OCI-LY7 (cell line): Measurements from ENCODE around the gene RINT1. TPM values are rescaled to one million over a fixed set of nuclear protein-coding genes. Genes with fewer than 3 reads are reported as not detected.
"Not testable (repeated sequence)": the region's sequence is repeated elsewhere in the genome, so short reads cannot be mapped to it uniquely, and the experiment has no call there.

Experiments used
- BruUV-seq: library from RNA; stranded (reverse); fragments of 400-500 nt; replicated peaks from 2 replicates; lab custom pipeline; 2021; lab: Mats Ljungman, UMichigan
- CTCF ChIA-PET: fragments of 300-600 bp; sonication (Branson Sonifier 250); formaldehyde crosslinking; loops from one replicate; lab custom pipeline; 2022; ENCODE audit warnings: antibody characterized with exemption; ENCODE audit not compliant: unreplicated experiment; lab: Charles Lee
- POLR2A ChIA-PET: fragments of 300-600 bp; sonication (Branson Sonifier 250); formaldehyde crosslinking; loops from one replicate; lab custom pipeline; 2022; ENCODE audit warnings: antibody characterized with exemption; lab: Charles Lee
- DNase-seq: peaks from one replicate; pipeline ENCODE4 v3.0.0-alpha.2; 2015; ENCODE audit warnings: low spot score
- H2AFZ ChIP-seq: fragments of 200-600 bp; sonication (generic), shearing (Covaris generic); 2 replicates; pipeline ENCODE4 v1.6.1; 2014; ENCODE audit warnings: mild to moderate bottlenecking, antibody characterized with exemption, low read length, moderate library complexity
- H3K27ac ChIP-seq: fragments of 200-600 bp; sonication (generic); 2 replicates; pipeline ENCODE4 v1.5.1; 2014; ENCODE audit warnings: mixed run types, low read depth, mild to moderate bottlenecking, moderate library complexity, low read length, inconsistent platforms; ENCODE audit not compliant: poor library complexity, severe bottlenecking
- H3K36me3 ChIP-seq: fragments of 200-600 bp; sonication (generic); 2 replicates; pipeline ENCODE4 v1.6.1; 2014; ENCODE audit warnings: mild to moderate bottlenecking, antibody characterized with exemption, low read length, moderate library complexity, mixed read lengths; ENCODE audit not compliant: insufficient read depth
- H3K4me1 ChIP-seq: fragments of 200-600 bp; sonication (generic); 2 replicates; pipeline ENCODE4 v1.5.1; 2014; ENCODE audit warnings: mild to moderate bottlenecking, low read length; ENCODE audit not compliant: insufficient read depth, poor library complexity, severe bottlenecking
- H3K4me2 ChIP-seq: fragments of 200-600 bp; sonication (generic); 2 replicates; pipeline ENCODE4 v1.6.1; 2014; ENCODE audit warnings: mild to moderate bottlenecking, low read length
- H3K4me3 ChIP-seq: fragments of 200-600 bp; sonication (generic); 2 replicates; pipeline ENCODE4 v1.5.1; 2014; ENCODE audit warnings: mild to moderate bottlenecking, low read depth, low read length; ENCODE audit not compliant: poor library complexity, severe bottlenecking
- H3K79me2 ChIP-seq: fragments of 200-600 bp; sonication (generic); 2 replicates; pipeline ENCODE4 v1.6.1; 2016; ENCODE audit warnings: low read depth, mild to moderate bottlenecking, low read length, moderate library complexity, mixed read lengths; ENCODE audit not compliant: insufficient read depth
- H3K9me2 ChIP-seq: fragments of 200-600 bp; sonication (generic); 2 replicates; pipeline ENCODE4 v1.6.1; 2016; ENCODE audit warnings: mild to moderate bottlenecking, low read length, mixed read lengths; ENCODE audit not compliant: insufficient read depth
- H3K9me3 ChIP-seq: fragments of 200-600 bp; sonication (generic); 2 replicates; pipeline ENCODE4 v1.6.1; 2014; ENCODE audit warnings: mild to moderate bottlenecking, mixed run types, low read length, mixed read lengths
- H4K20me1 ChIP-seq: fragments of 200-600 bp; sonication (generic); 2 replicates; pipeline ENCODE4 v1.6.1; 2014; ENCODE audit warnings: mild to moderate bottlenecking, antibody characterized with exemption, low read length, moderate library complexity, mixed read lengths; ENCODE audit not compliant: insufficient read depth
- CTCF ChIP-seq: fragments of 200-600 bp; sonication (generic); conservative IDR thresholded peaks from 2 replicates; pipeline ENCODE4 v1.5.1; 2014; ENCODE audit warnings: mild to moderate bottlenecking, antibody characterized with exemption, low read length, moderate library complexity, mixed read lengths
- EZH2phosphoT487 ChIP-seq: fragments of 200-600 bp; sonication (generic); IDR thresholded peaks from 2 replicates; pipeline ENCODE4 v1.6.1; 2018; ENCODE audit warnings: low read depth, borderline replicate concordance, mild to moderate bottlenecking, mixed run types, antibody characterized with exemption, low read length, moderate library complexity, mixed read lengths
- intact Hi-C: fragments of 100-400 bp; cut with micrococcal nuclease; formaldehyde crosslinking; loops from one replicate; pipeline ENCODE4 v1.10.0; 2022; ENCODE audit not compliant: unreplicated experiment
- total RNA-seq, 2 experiments: library from RNA; depleted of rRNA in 1 of 2; stranded (reverse); fragments of >200 nt in 1 of 2; shearing (Covaris generic) in 1 of 2; gene quantifications; 2 replicates each; pipeline ENCODE4 v1.2.3, GENCODE V29; 2014 to 2022

The RINT1 gene
- total RNA-seq, 2 experiments from 2014 or later, result 11.2 to 27.8 TPM

- peak within 1 kb of the TSS; percentile 76 for H3K4me3 ChIP-seq
- CTCF ChIA-PET, result no interaction called here
- H2AFZ ChIP-seq, result peak within 1 kb of the TSS; percentile 99
- H3K4me1 ChIP-seq, result peaks cover 10% of the 10 kb centered on the region
- no peaks in the 10 kb centered on the region for H3K9me2 ChIP-seq
- peak within 1 kb of the TSS; percentile 99 for H3K4me2 ChIP-seq
- no peaks in the 10 kb centered on the region for H4K20me1 ChIP-seq
- no peak for TF ChIP-seq CTCF
- no peak for TF ChIP-seq EZH2phosphoT487
- intact Hi-C loops, result loop anchor here (2.0 kb wide), 1 partner anchor 509 kb away; no protein-coding TSS in a partner anchor
- H3K27ac ChIP-seq, result peak within 1 kb of the TSS; percentile 46
- peaks cover 15% of the 10 kb centered on the region; the same call in 1 of the 2 replicates for H3K79me2 ChIP-seq
- POLR2A ChIA-PET, result interaction anchor here (7.2 kb wide), 1 partner anchor 10 kb away, joined by 33 read pairs; the partner anchor contains the start of gene RINT1
- no TSS peak for BruUV-seq
- peaks cover 8% of the 10 kb centered on the region; the same call in 1 of the 2 replicates for H3K36me3 ChIP-seq
- DNase-seq, result peak; percentile 92
- H3K9me3 ChIP-seq, result no peaks in the 10 kb centered on the region
These were observed 10.1 kb upstream of the RINT1 start, which contains the start of gene PUS7 for GRCh38 chr7:105521717-105522463. PUS7 (minus strand) TSS chr7:105522271; CDS start chr7:105508512, 13,759 bp downstream.

GRCh38 chr7:105524423-105524822 lies 7.6 kb upstream of the RINT1 start:
- POLR2A ChIA-PET, result interaction anchor here (7.2 kb wide), 1 partner anchor 8 kb away, joined by 33 read pairs; the partner anchor contains the start of gene RINT1
- H3K36me3 ChIP-seq, H3K27ac ChIP-seq, H3K9me2 ChIP-seq, H2AFZ ChIP-seq, H3K4me2 ChIP-seq, H4K20me1 ChIP-seq, intact Hi-C loops, H3K4me3 ChIP-seq, DNase-seq, H3K4me1 ChIP-seq, H3K9me3 ChIP-seq, BruUV-seq, CTCF ChIA-PET: not testable (repeated sequence)
- H3K79me2 ChIP-seq, result peaks cover 10% of the 10 kb centered on the region; the same call in 1 of the 2 replicates

- POLR2A ChIA-PET, result interaction anchor here (0.6 to 7.2 kb wide), 2 partner anchors 7 to 228 kb away, joined by 3 to 33 read pairs; partner anchors contain the start of gene RINT1
- no peaks in the 10 kb centered on the region for H4K20me1 ChIP-seq
- DNase-seq, result peak; percentile 7
These were observed 7.2 kb upstream of the RINT1 start for GRCh38 chr7:105524840-105525239.

DNA sequence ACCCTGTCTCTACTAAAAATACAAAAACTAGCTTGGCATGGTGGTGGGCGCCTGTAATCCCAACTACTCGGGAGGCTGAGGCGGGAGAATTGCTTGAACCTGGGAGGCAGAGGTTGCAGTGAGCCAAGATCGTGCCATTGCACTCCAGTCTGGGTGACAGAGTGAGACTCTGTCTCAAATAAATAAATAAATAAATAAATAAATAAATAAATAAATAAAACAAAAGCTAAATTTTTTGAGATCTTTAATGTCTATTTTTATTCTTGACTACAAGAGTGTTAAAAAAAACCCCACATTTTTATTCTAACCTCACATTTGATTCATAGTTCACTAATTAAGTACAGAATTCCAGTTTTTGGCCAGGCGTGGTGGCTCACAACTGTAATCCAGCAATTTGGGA lies 4.3 kb upstream of the RINT1 start:
- intact Hi-C loops, H3K9me2 ChIP-seq, H4K20me1 ChIP-seq, H3K9me3 ChIP-seq, CTCF ChIA-PET, H3K4me3 ChIP-seq, H3K36me3 ChIP-seq, H3K27ac ChIP-seq, DNase-seq, H3K79me2 ChIP-seq, H3K4me2 ChIP-seq, H3K4me1 ChIP-seq, BruUV-seq, H2AFZ ChIP-seq: not testable (repeated sequence)
- POLR2A ChIA-PET, result interaction anchor here (1.1 kb wide), 1 partner anchor 512 kb away, joined by 3 read pairs; no protein-coding TSS in a partner anchor

More at GRCh38 chr7:105524840-105525239, 7.2 kb upstream of the RINT1 start:
- Histone ChIP-seq H3K4me1 (peaks cover 10% of the 10 kb centered on the region), H3K9me3 (no peaks in the 10 kb centered on the region), H3K4me3 (no peak overlapping the region), H3K9me2 (no peaks in the 10 kb centered on the region), H3K27ac (no peak overlapping the region), H3K79me2 (peaks cover 10% of the 10 kb centered on the region; the same call in 1 of the 2 replicates), H3K36me3 (no peaks in the 10 kb centered on the region), H2AFZ (no peak overlapping the region), H3K4me2 (no peak overlapping the region)
- BruUV-seq, result no TSS peak
- TF ChIP-seq EZH2phosphoT487 (no peak), CTCF (no peak)
- CTCF ChIA-PET, result no interaction called here
- intact Hi-C loops, result no loop called here
